Esophagus squamous epithelium (tissue), 4 donors: ENCODE data around the gene FRMD4A.

Source experiments
- CTCF ChIP-seq, 6 experiments: fragments of 450-650 bp in 4 of 6; fragments of 200-600 bp in 2 of 6; sonication (generic) in 2 of 6; IDR thresholded peaks; one replicate each; pipeline ENCODE4 v1.5.1; 2016 to 2019; ENCODE audit warnings: antibody characterized with exemption in 6 of 6, mild to moderate bottlenecking in 4 of 6, moderate library complexity in 4 of 6
- POLR2A ChIP-seq, 4 donors: fragments of 450-650 bp; IDR thresholded peaks; one replicate each; pipeline ENCODE4 v1.6.1; 2017; ENCODE audit warnings: antibody characterized with exemption in 4 of 4, mild to moderate bottlenecking in 4 of 4, moderate library complexity in 3 of 4

GRCh38 chr10:14131261-14131960, 199.3 kb downstream of the FRMD4A start:
- TF ChIP-seq CTCF (IDR thresholded peaks at IDR 0.05) (no peak), POLR2A (IDR thresholded peaks at IDR 0.05) (no peak)
